WTC11 (cell line): ENCODE results near the gene LAMA2. TPM values are rescaled to one million over a fixed set of nuclear protein-coding genes. Genes with fewer than 3 reads are reported as not detected.

ENCODE experiments used
- ATAC-seq: fragments of 200-7000 bp; cut with Tn5 transposase; 2 replicates; pipeline ENCODE4 v1.10.0; 2021; ENCODE audit warnings: mild to moderate bottlenecking, moderate library complexity
- CTCF ChIA-PET: fragments of 300-600 bp; sonication (Branson Sonifier 250); formaldehyde crosslinking; loops from one replicate; lab custom pipeline; 2021; ENCODE audit warnings: antibody characterized with exemption; lab: Charles Lee
- POLR2A ChIA-PET: fragments of 350-600 bp; sonication (Branson Sonifier 250); formaldehyde crosslinking; loops from one replicate; lab custom pipeline; 2021; ENCODE audit warnings: antibody characterized with exemption; lab: Charles Lee
- DNase-seq: peaks from one replicate; pipeline ENCODE4 v3.0.0; 2021; ENCODE audit warnings: low spot score
- H3K27ac Mint-ChIP-seq: 2 replicates; pipeline ENCODE4 v1.8.0; 2021; ENCODE audit warnings: mixed read lengths
- H3K27me3 Mint-ChIP-seq: 2 replicates; pipeline ENCODE4 v1.8.0; 2021; ENCODE audit warnings: low read depth, mild to moderate bottlenecking, moderate library complexity, mixed read lengths
- H3K36me3 Mint-ChIP-seq: 2 replicates; pipeline ENCODE4 v1.8.0; 2021; ENCODE audit warnings: mixed read lengths
- H3K4me1 Mint-ChIP-seq: 2 replicates; pipeline ENCODE4 v1.8.0; 2022; ENCODE audit warnings: mixed read lengths
- H3K4me3 Mint-ChIP-seq: 2 replicates; pipeline ENCODE4 v1.8.0; 2021; ENCODE audit warnings: mild to moderate bottlenecking, moderate library complexity, mixed read lengths
- H3K9me3 Mint-ChIP-seq: 2 replicates; pipeline ENCODE4 v1.8.0; 2021; ENCODE audit warnings: mixed read lengths
- EMX1 ChIP-seq: fragments of 250-450 bp; sonication (Bioruptor Pico); IDR thresholded peaks from 2 replicates; pipeline ENCODE4 v1.8.0; 2021; ENCODE audit warnings: mild to moderate bottlenecking
- FOXK1 ChIP-seq: sonication (generic); formaldehyde crosslinking; IDR thresholded peaks from 2 replicates; pipeline ENCODE4 v1.8.0; 2022; ENCODE audit warnings: mild to moderate bottlenecking, moderate library complexity, missing genetic modification reagents
- FOXP1 ChIP-seq: sonication (generic); formaldehyde crosslinking; IDR thresholded peaks from 2 replicates; pipeline ENCODE4 v1.8.0; 2022; ENCODE audit warnings: missing genetic modification reagents, mild to moderate bottlenecking, moderate library complexity, borderline replicate concordance
- GRHL2 ChIP-seq: fragments of 250-450 bp; sonication (Bioruptor Pico); IDR thresholded peaks from 2 replicates; pipeline ENCODE4 v1.8.0; 2022; ENCODE audit warnings: mild to moderate bottlenecking, moderate library complexity; ENCODE audit not compliant: insufficient replicate concordance, severe bottlenecking
- TEAD1 ChIP-seq: sonication (generic); formaldehyde crosslinking; IDR thresholded peaks from 2 replicates; pipeline ENCODE4 v1.8.0; 2022; ENCODE audit warnings: mild to moderate bottlenecking, missing genetic modification reagents
- TP53 ChIP-seq: sonication (generic); formaldehyde crosslinking; IDR thresholded peaks from 2 replicates; pipeline ENCODE4 v1.8.1; 2023; ENCODE audit warnings: mild to moderate bottlenecking, missing genetic modification reagents
- ZNF121 ChIP-seq: sonication (generic); formaldehyde crosslinking; IDR thresholded peaks from 2 replicates; pipeline ENCODE4 v1.8.0; 2023; ENCODE audit warnings: missing genetic modification reagents
- ZNF232 ChIP-seq: sonication (generic); formaldehyde crosslinking; IDR thresholded peaks from 2 replicates; pipeline ENCODE4 v1.8.0; 2022; ENCODE audit warnings: mild to moderate bottlenecking, missing genetic modification reagents
- ZNF416 ChIP-seq: fragments of 250-450 bp; sonication (Bioruptor Pico); IDR thresholded peaks from 2 replicates; pipeline ENCODE4 v1.9.0; 2021; ENCODE audit warnings: mild to moderate bottlenecking, inconsistent platforms
- total RNA-seq: library from RNA; stranded (reverse); gene quantifications from 3 replicates; pipeline ENCODE4 v1.2.3, GENCODE V29; 2021
- TF ChIP-seq, protein P1 (sequence below): fragments of 200-600 bp; IDR thresholded peaks from 2 replicates; pipeline ENCODE4 v1.8.0; 2022; ENCODE audit warnings: antibody characterized with exemption
- TF ChIP-seq, protein P2 (sequence below): sonication (generic); formaldehyde crosslinking; IDR thresholded peaks from 2 replicates; pipeline ENCODE4 v1.8.1; 2022; ENCODE audit warnings: mild to moderate bottlenecking, missing genetic modification reagents, moderate library complexity, borderline replicate concordance
- TF ChIP-seq, protein P3 (sequence below): sonication (generic); formaldehyde crosslinking; IDR thresholded peaks from 2 replicates; pipeline ENCODE4 v1.8.1; 2023; ENCODE audit warnings: mild to moderate bottlenecking, missing genetic modification reagents, borderline replicate concordance
- TF ChIP-seq, protein P4 (sequence below): sonication (generic); formaldehyde crosslinking; IDR thresholded peaks from 2 replicates; pipeline ENCODE4 v1.8.0; 2022; ENCODE audit warnings: mild to moderate bottlenecking, missing genetic modification reagents
- TF ChIP-seq, protein P5 (sequence below): sonication (generic); formaldehyde crosslinking; IDR thresholded peaks from 2 replicates; pipeline ENCODE4 v1.8.1; 2022; ENCODE audit warnings: mild to moderate bottlenecking, moderate library complexity, missing genetic modification reagents
- TF ChIP-seq, protein P6 (sequence below): fragments of 250-450 bp; sonication (Bioruptor Pico); IDR thresholded peaks from 2 replicates; pipeline ENCODE4 v1.9.0; 2021; ENCODE audit warnings: mild to moderate bottlenecking
- TF ChIP-seq, protein P7 (sequence below): sonication (generic); formaldehyde crosslinking; IDR thresholded peaks from 2 replicates; pipeline ENCODE4 v1.8.1; 2022; ENCODE audit warnings: low read depth, missing genetic modification reagents, borderline replicate concordance
- TF ChIP-seq, protein P8 (sequence below): sonication (generic); formaldehyde crosslinking; conservative IDR thresholded peaks from 2 replicates; pipeline ENCODE4 v1.8.1; 2023; ENCODE audit warnings: mild to moderate bottlenecking, low read depth, missing genetic modification reagents, moderate library complexity

The LAMA2 gene
- total RNA-seq, 1 experiment from 2014 or later = 6.6 TPM

DNA sequence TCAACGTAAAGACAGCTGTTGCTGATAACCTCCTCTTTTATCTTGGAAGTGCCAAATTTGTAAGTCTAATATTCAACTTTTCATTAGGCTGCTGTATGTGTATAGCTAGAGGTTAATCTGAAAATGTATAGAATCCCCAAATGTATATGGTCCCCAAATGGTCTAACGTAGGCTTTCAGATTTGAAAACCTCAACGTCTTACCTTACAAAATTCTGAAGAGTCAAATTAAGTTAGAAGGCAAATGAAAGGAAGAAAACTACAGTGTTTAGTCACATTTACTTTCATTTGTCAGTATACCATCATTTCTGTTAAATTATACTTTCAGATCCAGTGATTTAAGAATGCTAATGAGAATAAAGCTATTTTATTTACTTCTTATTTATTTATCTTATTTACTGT lies 570.1 kb downstream of the LAMA2 start (continued):
- TF ChIP-seq, protein P1, sequence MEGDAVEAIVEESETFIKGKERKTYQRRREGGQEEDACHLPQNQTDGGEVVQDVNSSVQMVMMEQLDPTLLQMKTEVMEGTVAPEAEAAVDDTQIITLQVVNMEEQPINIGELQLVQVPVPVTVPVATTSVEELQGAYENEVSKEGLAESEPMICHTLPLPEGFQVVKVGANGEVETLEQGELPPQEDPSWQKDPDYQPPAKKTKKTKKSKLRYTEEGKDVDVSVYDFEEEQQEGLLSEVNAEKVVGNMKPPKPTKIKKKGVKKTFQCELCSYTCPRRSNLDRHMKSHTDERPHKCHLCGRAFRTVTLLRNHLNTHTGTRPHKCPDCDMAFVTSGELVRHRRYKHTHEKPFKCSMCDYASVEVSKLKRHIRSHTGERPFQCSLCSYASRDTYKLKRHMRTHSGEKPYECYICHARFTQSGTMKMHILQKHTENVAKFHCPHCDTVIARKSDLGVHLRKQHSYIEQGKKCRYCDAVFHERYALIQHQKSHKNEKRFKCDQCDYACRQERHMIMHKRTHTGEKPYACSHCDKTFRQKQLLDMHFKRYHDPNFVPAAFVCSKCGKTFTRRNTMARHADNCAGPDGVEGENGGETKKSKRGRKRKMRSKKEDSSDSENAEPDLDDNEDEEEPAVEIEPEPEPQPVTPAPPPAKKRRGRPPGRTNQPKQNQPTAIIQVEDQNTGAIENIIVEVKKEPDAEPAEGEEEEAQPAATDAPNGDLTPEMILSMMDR = no peak
- TF ChIP-seq ZNF416 = no peak
- TF ChIP-seq, protein P2, sequence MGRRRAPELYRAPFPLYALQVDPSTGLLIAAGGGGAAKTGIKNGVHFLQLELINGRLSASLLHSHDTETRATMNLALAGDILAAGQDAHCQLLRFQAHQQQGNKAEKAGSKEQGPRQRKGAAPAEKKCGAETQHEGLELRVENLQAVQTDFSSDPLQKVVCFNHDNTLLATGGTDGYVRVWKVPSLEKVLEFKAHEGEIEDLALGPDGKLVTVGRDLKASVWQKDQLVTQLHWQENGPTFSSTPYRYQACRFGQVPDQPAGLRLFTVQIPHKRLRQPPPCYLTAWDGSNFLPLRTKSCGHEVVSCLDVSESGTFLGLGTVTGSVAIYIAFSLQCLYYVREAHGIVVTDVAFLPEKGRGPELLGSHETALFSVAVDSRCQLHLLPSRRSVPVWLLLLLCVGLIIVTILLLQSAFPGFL (CRISPR knock-in tag) = no peak
- TF ChIP-seq, all 79 proteins: peak for 0

DNA sequence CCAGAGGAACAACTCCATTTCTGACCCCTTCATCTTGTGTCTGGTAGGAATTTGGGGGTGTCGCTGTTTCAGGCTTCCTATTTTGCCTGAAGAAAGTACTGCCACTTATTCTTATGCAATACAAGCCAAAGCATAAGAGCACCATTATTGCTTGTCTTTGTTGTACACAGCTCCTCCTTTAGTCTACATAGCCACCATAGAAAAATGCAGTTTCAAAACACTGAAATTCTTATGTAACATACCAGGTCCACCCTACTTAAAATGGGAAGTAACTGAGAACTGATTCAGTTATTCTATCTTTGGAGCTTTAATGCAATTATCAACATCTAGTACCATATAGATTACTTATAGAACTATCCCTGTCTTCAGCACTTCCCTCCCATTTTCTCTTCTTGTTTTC lies 571.5 kb downstream of the LAMA2 start:
- Mint-ChIP-seq H3K9me3 (no peaks in the 10 kb centered on the region), H3K36me3 (no peaks in the 10 kb centered on the region), H3K4me1 (peaks cover 1% of the 10 kb centered on the region; the same call in 1 of the 2 replicates), H3K27me3 (no peaks in the 10 kb centered on the region), H3K4me3 (no peak overlapping the region), H3K27ac (no peak overlapping the region)
- ATAC-seq (no peak), DNase-seq (no peak)
- TF ChIP-seq ZNF121 (CRISPR knock-in tag) (no peak), FOXK1 (CRISPR knock-in tag) (no peak), FOXP1 (no peak)
- TF ChIP-seq, protein P3, sequence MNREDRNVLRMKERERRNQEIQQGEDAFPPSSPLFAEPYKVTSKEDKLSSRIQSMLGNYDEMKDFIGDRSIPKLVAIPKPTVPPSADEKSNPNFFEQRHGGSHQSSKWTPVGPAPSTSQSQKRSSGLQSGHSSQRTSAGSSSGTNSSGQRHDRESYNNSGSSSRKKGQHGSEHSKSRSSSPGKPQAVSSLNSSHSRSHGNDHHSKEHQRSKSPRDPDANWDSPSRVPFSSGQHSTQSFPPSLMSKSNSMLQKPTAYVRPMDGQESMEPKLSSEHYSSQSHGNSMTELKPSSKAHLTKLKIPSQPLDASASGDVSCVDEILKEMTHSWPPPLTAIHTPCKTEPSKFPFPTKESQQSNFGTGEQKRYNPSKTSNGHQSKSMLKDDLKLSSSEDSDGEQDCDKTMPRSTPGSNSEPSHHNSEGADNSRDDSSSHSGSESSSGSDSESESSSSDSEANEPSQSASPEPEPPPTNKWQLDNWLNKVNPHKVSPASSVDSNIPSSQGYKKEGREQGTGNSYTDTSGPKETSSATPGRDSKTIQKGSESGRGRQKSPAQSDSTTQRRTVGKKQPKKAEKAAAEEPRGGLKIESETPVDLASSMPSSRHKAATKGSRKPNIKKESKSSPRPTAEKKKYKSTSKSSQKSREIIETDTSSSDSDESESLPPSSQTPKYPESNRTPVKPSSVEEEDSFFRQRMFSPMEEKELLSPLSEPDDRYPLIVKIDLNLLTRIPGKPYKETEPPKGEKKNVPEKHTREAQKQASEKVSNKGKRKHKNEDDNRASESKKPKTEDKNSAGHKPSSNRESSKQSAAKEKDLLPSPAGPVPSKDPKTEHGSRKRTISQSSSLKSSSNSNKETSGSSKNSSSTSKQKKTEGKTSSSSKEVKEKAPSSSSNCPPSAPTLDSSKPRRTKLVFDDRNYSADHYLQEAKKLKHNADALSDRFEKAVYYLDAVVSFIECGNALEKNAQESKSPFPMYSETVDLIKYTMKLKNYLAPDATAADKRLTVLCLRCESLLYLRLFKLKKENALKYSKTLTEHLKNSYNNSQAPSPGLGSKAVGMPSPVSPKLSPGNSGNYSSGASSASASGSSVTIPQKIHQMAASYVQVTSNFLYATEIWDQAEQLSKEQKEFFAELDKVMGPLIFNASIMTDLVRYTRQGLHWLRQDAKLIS (CRISPR knock-in tag) = no peak
- POLR2A ChIA-PET = no interaction called here
- CTCF ChIA-PET = no interaction called here

DNA sequence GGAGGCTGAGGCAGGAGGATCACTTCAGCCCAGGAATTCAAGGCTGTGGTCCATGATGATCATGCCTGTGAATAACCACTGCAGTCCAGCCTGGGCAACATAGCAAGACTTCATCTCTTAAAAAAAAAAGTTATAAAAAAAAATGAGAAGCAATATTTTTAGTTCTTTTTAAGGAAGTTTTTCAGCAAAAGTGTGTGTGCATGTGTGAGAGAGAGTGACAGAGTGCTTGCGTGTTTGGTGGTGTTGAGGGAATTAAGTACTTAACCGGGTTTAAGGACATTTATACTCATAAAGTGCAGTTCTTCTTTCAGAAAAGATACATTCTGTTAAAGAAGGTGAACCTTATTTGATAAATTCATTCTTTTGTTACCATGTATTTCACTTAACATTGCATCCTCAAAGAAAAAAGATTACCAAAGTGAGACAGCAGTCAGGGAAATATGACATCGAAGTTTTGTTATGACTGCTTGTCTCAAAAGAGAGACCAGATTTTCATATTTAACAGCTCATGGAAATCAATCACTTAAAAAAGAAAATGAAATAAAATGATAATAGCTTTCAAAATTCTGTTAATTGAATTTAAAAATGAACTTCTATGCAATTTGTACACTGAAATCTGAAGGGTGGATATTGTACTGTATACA lies 572.3 kb downstream of the LAMA2 start:
- Mint-ChIP-seq H3K4me3 (no peak overlapping the region), H3K27me3 (no peaks in the 10 kb centered on the region), H3K4me1 (peaks cover 9% of the 10 kb centered on the region), H3K36me3 (no peaks in the 10 kb centered on the region), H3K27ac (no peak overlapping the region), H3K9me3 (no peaks in the 10 kb centered on the region)
- ChIA-PET POLR2A (no interaction called here), CTCF (no interaction called here)
- no peak for DNase-seq
- ATAC-seq = no peak
- TF ChIP-seq GRHL2 (no peak), TEAD1 (no peak), FOXP1 (no peak), TP53 (CRISPR knock-in tag) (no peak), EMX1 (CRISPR knock-in tag) (no peak), ZNF232 (CRISPR knock-in tag) (no peak)
- TF ChIP-seq, protein P4, sequence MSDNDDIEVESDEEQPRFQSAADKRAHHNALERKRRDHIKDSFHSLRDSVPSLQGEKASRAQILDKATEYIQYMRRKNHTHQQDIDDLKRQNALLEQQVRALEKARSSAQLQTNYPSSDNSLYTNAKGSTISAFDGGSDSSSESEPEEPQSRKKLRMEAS (CRISPR knock-in tag) = no peak
- TF ChIP-seq, protein P5, sequence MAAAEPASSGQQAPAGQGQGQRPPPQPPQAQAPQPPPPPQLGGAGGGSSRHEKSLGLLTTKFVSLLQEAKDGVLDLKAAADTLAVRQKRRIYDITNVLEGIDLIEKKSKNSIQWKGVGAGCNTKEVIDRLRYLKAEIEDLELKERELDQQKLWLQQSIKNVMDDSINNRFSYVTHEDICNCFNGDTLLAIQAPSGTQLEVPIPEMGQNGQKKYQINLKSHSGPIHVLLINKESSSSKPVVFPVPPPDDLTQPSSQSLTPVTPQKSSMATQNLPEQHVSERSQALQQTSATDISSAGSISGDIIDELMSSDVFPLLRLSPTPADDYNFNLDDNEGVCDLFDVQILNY (CRISPR knock-in tag) = no peak
- TF ChIP-seq, protein P6, sequence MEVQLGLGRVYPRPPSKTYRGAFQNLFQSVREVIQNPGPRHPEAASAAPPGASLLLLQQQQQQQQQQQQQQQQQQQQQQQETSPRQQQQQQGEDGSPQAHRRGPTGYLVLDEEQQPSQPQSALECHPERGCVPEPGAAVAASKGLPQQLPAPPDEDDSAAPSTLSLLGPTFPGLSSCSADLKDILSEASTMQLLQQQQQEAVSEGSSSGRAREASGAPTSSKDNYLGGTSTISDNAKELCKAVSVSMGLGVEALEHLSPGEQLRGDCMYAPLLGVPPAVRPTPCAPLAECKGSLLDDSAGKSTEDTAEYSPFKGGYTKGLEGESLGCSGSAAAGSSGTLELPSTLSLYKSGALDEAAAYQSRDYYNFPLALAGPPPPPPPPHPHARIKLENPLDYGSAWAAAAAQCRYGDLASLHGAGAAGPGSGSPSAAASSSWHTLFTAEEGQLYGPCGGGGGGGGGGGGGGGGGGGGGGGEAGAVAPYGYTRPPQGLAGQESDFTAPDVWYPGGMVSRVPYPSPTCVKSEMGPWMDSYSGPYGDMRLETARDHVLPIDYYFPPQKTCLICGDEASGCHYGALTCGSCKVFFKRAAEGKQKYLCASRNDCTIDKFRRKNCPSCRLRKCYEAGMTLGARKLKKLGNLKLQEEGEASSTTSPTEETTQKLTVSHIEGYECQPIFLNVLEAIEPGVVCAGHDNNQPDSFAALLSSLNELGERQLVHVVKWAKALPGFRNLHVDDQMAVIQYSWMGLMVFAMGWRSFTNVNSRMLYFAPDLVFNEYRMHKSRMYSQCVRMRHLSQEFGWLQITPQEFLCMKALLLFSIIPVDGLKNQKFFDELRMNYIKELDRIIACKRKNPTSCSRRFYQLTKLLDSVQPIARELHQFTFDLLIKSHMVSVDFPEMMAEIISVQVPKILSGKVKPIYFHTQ (CRISPR knock-in tag) = no peak
- TF ChIP-seq, protein P7, sequence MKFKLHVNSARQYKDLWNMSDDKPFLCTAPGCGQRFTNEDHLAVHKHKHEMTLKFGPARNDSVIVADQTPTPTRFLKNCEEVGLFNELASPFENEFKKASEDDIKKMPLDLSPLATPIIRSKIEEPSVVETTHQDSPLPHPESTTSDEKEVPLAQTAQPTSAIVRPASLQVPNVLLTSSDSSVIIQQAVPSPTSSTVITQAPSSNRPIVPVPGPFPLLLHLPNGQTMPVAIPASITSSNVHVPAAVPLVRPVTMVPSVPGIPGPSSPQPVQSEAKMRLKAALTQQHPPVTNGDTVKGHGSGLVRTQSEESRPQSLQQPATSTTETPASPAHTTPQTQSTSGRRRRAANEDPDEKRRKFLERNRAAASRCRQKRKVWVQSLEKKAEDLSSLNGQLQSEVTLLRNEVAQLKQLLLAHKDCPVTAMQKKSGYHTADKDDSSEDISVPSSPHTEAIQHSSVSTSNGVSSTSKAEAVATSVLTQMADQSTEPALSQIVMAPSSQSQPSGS (CRISPR knock-in tag) = no peak
- TF ChIP-seq, protein P8, sequence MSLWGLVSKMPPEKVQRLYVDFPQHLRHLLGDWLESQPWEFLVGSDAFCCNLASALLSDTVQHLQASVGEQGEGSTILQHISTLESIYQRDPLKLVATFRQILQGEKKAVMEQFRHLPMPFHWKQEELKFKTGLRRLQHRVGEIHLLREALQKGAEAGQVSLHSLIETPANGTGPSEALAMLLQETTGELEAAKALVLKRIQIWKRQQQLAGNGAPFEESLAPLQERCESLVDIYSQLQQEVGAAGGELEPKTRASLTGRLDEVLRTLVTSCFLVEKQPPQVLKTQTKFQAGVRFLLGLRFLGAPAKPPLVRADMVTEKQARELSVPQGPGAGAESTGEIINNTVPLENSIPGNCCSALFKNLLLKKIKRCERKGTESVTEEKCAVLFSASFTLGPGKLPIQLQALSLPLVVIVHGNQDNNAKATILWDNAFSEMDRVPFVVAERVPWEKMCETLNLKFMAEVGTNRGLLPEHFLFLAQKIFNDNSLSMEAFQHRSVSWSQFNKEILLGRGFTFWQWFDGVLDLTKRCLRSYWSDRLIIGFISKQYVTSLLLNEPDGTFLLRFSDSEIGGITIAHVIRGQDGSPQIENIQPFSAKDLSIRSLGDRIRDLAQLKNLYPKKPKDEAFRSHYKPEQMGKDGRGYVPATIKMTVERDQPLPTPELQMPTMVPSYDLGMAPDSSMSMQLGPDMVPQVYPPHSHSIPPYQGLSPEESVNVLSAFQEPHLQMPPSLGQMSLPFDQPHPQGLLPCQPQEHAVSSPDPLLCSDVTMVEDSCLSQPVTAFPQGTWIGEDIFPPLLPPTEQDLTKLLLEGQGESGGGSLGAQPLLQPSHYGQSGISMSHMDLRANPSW = no peak
